IPS DF 4.7 (cell line): ENCODE results near the gene NR3C1.

Source experiments
- DNase-seq: peaks from one replicate; pipeline ENCODE4 v3.0.0-alpha.2; 2013; ENCODE audit warnings: low spot score; ENCODE audit errors: extremely low read depth

The NR3C1 gene

GRCh38 chr5:143426437-143426991 is 23.0 kb upstream of the NR3C1 start:
- no peak for DNase-seq

DNA sequence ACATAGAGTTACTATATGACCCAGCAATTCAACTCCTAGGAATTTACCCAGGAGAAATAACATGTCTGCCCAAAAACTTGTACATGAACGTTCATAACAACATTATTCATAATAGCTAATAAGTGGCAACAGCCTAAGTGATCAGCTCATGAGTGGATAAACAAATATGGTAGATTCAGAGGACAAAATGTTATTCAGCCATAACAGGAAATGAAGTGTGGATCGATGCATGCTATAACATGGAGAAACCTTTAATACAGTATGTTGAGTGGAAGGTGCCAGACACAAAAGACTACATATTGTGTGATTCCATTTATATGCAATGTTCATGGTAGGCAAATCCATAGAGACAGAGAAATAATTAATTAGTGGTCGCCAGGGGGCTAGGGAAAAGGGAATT is 22.3 kb upstream of the NR3C1 start:
- DNase-seq = no peak

GRCh38 chr5:143418140-143418866 is 14.8 kb upstream of the NR3C1 start:
- no peak for DNase-seq

GRCh38 chr5:143417503-143418139 is 14.1 kb upstream of the NR3C1 start:
- DNase-seq = no peak

- DNase-seq = no peak
Observed at GRCh38 chr5:143416411-143416810, 12.9 kb upstream of the NR3C1 start.

- no peak for DNase-seq
Observed at GRCh38 chr5:143413958-143414669, 10.6 kb upstream of the NR3C1 start.

GRCh38 chr5:143412661-143413342 is 9.3 kb upstream of the NR3C1 start:
- DNase-seq = no peak

GRCh38 chr5:143409926-143410325 is 6.4 kb upstream of the NR3C1 start:
- no peak for DNase-seq

DNA sequence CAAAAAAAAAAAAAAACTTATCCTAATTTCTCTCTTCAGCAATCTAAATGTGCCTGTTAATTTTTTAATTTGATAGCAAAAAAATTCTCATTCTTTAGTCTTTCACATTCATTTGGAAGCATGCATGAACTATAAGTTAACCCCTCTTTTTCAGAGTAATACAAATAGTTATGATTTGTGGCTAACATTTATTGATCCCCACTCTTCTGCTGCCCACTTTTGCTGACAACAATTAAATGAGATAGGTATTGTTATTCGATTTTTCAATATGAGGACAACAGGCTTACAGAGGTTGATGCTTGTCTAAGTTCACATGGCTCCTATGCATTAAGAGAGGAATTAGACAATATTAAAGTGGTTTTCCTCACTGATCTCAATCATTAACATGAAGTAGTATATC is 2.9 kb upstream of the NR3C1 start:
- no peak for DNase-seq

DNA sequence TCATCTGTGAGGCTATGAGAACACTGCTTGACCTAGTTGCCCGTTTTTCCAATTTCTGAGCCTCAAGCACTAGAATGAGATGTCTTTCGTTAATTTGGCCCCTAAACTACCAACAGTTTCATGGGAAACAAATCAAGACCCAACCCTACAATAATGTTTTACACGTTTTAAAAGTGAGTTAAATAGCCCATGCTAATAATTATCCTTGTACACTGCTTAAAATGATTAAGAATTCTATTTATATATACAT is 2.3 kb upstream of the NR3C1 start:
- DNase-seq = no peak

- no peak for DNase-seq
Observed at GRCh38 chr5:143405063-143405848, 1.8 kb upstream of the NR3C1 start.

DNA sequence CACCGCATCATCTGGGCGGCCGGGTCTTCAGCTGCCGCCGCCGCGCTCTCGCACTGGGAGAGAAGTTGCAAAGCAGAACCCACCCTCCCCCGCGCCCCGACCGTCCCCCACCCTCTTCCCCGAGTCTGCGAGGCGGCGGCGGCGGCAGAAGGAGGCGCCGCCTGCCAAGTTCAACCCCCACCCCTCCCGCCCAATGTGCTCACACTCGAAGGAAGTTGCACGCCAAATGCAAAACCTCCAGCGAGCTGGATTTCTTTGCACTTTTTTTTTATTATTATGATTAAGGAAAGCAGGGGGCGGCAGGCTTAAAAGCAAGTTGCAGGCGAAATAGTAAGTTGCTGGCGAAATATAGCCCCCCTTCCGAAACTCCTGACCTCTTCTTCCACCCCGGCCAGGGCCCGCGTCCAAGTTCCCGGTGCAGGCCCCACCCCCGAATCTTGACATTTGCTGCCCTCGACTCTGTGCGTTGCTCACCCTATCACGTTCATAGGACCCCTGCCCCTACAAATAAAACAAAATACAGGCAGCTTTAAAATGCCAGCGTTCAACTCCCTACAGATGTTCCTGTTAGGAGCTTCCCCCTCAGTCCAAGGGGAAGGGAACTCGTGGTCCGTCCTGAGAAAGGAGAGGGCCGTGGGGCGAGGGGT is 1.1 kb upstream of the NR3C1 start:
- no peak for DNase-seq

- no peak for DNase-seq
Observed at GRCh38 chr5:143403334-143403592, 223 bp downstream of the NR3C1 start.

DNA sequence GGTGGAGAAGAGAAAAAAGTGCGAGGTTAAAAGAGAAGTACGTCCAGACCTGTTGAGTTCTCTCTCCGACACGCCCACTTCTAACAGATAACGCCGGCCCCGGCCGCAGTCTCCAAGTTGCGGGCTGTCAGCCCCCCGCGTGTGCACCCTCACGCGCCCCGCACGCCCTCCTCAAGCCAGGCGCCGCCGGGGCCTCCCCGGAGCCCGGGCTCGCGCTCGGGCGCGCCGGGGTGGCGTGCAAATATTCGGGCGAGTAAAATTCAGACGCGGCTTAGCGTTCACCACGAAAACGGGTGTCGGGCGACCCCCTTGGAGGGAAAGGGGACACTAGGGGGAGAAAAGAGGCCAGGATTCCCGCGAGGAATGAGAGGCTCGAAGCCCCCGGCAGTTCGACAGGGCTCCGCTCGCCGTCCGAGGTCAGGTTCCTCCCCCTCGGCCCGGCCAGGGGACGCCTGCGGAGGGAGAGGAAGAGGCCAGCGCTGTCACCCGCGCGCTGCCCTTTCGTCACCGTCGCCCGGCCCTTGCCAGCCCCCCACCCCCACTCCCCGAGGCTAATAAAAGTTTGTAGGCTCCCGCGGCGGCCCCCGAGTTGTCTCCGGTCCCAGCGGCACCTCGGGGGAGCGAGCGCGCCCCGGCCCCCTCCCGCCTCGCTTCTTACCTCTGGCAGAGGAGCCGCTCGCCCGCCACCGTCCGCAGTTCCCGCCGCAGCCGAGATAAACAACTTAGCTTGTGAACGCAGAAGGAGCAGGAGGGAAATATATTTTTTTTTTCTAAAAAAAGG is 743 bp downstream of the NR3C1 start:
- no peak for DNase-seq

DNA sequence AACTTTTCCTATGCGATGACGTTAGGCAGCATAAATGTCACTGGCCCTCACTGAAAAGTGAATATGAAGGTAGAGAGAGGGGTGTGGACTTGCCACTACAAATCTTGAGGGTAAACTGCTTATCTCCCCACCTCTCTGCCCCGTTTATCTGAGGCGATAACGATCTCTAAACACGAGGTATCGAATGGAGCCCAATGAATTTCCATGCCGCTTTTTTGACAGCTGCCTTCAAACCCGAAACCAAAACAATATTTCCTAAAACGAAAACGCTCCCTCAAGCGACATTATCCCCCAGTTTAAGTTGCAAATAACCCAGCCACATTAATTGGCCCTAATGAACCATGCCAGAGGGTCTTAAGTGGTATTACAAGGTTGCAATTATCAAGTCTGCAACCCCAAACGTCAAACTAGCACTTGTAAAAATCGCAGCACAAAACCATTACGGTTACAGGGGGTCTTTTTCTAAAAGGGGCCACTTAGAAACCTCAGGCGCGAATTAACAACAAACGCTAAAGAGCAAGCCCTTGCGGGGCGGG is 1.4 kb downstream of the NR3C1 start:
- DNase-seq = no peak

DNA sequence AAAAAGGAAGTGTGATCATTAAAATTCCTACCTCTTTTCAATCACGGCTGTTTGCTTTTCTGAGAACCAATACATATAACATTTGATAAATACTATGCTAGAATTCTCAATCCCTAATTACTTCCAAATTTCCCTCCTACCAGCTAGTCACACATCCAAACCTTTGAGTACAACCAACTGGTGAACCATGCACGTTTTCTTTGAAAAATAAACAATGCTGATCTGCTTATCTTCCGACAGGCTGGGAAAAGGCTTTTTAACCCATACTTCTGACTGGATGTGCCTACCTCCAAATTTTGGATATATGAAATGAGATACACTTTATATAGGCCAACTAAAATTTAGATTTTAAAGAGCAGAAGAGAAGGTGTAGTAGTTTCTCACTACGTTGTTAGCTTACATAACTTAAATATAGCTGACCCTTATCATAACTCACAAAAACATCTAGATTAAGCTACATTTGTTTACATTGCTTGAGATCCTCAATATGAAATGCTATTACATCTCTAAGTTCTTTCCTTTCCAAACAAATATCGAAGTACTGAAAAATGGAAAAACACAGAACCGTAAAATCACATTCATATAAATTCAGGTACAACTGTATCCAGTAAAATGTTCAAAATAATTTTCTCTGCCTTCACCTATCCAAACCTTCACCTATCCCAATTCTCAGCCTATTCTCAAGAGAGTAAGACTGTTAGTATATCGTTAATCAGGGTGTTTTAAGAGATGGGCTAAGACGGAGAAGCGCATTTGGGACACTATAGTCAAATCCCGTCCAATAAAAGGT is 2.1 kb downstream of the NR3C1 start:
- DNase-seq = no peak

DNA sequence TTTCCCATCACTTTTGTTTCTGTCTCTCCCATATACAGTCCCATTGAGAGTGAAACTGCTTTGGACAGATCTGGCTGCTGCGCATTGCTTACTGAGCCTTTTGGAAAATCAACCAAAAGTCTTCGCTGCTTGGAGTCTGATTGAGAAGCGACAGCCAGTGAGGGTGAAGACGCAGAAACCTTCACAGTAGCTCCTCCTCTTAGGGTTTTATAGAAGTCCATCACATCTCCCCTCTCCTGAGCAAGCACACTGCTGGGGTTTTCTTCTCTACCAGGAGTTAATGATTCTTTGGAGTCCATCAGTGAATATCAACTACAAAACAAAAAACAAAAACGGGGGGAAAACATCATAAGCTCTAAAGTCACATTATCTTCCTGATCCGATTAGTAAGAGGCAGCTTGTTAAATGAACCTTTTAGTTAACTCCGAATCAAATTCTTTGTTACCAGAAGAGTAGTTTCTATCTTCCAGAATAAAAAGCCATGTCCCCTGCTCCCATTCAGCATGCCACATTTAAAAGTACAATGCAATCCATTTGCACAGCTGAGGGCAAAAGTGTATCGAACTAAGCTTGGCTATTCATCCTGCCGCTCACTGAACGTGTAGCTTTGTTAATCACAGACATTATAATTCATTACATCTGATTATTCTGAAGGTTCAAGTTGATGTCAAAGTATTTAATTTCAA is 2.8 kb downstream of the NR3C1 start:
- DNase-seq = no peak
